ENCODE results near the gene CHMP6. TPM values are rescaled to one million over a fixed set of nuclear protein-coding genes. Genes with fewer than 3 reads are reported as not detected.

The CHMP6 gene
- polyA plus RNA-seq, 3 donors, result 24.8 to 32.9 (median 25.4) TPM

DNA sequence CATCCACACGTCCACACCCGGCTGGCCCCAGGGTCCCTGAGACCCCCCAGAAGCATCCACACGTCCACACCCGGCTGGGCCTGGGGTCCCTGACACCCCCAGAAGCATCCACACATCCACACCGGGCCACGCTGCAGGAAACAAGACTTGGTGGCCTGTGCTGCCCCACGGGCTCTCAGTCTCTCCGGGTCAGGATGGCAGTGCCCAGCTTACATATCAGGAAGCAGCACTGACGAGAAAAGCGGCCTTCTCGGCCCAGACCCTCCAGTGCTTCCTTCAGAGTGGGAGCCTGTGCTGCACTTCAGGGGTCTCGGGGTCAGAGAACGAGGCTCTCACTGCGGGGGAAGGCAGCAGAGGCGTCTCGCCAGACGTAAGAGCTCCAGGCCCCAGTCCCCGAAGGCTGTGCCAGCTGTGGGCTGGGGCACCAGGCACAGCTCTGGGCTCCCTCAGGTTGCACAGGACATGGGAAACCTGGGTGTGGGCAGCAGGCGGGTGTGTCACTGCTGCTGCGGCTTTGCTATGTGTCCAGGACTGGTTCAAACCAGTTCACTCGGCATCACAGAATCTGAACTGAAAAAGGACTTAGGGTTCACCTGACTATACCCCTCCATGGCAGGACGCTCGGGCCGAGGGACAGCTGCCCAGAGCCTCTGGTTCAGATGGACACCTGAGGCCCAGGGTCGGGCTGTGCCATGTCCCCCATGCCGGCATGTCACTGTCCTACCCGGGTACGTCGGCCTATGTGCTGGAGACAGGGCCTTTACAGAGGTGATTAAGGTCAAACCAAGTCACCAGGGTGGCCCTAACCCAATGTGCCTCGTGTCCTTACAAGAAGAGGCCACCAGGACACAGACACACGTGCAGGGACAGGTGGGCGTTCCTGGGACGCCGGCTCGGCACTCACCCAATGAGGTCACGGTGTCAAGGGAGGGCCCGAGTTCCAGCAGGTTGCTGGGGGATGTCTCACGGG, 40.2 kb upstream of the CHMP6 start:
- DNase-seq (ENCODE audit: extremely low read depth in 1 of 11, low read depth in 9 of 11, low spot score in 4 of 11), result no peak

DNA sequence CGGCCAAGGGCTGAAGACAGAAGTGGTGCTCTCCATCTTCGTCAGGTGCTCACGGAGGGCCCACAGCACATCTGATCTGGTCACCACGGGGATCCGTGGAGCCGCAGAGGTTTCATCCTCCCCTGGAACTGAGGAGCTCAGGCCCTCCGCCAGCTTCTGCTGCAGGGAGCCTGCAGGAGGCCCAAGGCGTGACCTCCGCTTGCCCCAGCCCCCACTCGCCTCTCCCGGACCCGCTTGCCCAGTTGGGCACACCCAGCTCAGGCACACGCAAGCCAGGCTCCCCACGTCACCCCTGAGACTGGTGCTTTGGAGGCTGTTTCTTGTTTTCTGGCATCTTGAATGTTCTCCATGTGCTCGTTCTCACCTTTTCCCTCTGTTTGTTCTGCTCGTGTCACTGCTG, 39.4 kb upstream of the CHMP6 start:
- no peak for DNase-seq (ENCODE audit: extremely low read depth in 1 of 11, low read depth in 9 of 11, low spot score in 4 of 11)

DNA sequence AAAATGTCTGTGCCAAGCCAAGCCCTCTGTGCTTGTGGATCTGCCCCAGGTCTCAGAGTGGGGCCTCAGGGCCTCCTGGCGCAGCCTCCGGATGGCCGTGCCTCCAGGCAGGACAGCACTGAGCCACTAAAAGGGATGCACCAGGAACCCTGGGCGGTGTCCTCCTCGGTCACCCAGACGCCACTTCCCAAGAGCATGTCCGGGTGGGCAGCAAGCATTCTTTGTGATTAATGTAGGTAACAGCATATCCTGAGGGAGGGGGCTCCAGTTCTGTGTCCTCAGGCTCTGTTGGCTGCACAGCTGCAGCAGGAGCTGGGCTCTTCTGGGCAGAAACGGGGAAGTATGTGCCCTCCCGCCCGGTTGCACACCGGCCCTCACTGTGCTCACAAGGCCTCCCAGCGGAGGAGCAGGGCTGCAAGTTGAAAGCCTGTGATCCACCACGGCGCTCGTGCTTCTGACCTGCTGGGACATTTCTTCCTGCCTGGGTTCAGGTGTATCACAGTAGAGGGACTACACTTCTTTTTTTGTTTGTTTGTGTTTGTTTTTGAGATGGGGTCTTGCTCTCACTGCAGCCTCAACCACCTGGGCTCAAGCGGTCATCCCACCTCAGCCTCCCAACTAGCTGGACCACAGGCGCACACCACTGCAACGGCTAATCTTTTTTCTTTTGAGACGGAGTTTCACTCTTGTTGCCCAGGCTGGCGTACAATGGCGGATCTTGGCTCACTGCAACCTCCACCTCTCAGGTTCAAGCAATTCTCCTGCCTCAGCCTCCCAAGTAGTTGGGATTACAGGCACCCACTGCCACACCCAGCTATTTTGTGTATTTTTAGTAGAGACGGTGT, 37.9 kb upstream of the CHMP6 start:
- no peak for DNase-seq (ENCODE audit: extremely low read depth in 1 of 11, low read depth in 9 of 11, low spot score in 4 of 11)

DNA sequence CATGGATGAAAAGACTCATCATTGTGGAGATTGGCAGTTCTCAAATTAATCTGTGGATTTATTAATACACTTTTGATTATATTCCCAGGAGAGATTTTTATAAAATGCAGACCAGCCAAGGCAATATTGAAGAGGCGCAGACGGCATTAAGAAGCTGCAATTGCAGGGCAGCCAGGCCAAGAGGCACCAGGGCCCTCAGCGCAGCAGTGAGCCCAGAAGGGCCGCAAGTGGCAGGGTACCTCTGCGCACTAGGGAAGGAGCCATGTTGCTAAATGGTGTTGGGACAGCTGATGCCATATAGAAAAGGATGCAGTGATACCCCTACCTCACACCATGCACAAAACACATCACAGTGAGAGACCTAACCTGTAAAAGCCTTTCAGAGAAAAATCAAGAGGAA, 36.6 kb upstream of the CHMP6 start:
- no peak for DNase-seq (ENCODE audit: extremely low read depth in 1 of 11, low read depth in 9 of 11, low spot score in 4 of 11)

DNA sequence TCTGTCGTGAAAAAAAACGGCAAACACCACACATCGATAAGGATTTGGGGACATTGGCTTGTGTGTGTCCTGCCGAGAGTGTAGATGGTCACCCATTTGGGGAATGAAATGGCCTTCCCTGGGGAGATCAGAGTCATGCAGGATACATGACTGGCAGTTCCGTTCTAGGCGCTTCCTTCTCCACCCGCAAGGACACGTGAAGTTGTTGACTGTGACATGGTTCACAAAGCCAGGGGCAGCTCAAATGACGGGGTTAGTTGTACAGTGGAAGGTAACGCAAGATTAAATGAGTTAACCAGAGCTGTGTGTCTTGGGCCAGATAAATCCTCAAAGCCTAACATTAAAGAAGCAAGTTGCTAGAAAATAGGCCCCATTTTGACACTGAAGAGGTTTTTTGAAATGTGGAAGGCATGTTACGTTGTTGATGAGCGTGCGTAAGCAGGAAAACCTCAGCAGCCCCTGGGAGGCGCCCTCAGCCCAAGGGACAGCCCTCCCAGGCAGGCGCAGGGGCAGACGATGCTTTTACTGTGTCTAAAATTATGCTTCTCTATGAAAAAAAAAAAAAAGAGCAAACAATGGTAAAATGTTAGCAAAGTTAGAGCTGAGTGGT, 35.9 kb upstream of the CHMP6 start:
- DNase-seq (ENCODE audit: extremely low read depth in 1 of 11, low read depth in 9 of 11, low spot score in 4 of 11), result no peak

DNA sequence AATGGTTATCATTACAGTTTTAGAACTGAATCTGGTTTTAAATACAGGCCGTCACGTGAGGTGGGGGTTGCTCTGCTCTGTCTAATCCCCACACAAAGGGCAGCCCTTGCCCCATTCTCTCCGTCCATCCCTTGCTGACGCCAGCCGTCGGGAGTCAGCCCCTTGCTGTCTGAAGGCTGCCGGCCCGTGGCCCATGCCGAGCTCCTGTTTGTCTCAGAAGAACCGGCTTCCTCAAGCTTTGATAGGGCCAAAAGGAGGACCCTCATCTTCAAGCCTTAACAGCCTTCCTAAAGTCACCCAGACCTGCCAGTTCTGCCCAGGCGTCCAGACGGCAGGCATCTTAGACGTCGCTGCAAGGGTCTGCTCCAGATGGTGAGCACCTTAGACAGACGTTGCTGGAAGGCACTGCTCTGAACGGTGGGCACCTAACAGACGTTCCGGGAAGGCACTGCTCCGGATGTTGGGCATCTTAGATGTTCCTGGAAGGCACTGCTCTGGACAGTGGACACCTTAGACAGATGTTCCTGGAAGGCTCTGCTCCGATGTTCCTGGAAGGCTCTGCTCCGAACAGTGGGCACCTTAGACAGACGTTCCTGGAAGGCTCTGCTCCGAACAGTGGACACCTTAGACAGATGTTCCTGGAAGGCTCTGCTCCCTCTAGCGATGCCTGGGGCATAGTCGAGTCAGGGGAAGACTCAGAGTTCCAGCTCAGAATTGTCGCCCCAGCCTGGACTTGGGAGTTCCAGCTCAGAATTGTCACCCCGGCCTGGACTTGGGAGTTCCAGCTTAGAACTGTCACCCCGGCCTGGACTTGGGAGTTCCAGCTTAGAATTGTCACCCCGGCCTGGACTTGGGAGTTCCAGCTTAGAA, 35.1 kb upstream of the CHMP6 start:
- no peak for DNase-seq (ENCODE audit: extremely low read depth in 1 of 11, low read depth in 9 of 11, low spot score in 4 of 11)

DNA sequence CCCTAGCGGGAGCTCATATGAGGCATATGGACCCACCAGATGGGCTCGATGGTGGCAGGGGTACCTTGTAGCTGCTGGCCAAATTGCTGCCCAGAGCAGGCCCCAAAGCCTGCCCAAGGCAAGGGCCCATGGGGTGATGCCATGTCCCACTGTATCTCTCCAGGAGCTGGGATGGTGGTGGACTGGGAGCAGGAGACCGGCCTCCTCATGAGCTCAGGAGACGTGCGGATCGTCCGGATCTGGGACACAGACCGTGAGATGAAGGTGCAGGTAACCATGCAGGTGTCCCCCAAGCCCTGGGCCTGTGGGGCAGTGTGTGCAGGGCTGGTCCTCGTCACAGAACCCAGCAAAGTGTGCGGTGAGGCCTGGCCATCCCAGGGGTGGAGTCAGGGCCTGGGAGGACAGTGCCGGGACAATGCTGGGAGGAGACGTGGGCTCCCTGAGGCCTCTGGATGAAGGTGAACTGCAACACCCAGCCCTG, 34.1 kb upstream of the CHMP6 start:
- DNase-seq (ENCODE audit: extremely low read depth in 1 of 11, low read depth in 9 of 11, low spot score in 4 of 11), result no peak

DNA sequence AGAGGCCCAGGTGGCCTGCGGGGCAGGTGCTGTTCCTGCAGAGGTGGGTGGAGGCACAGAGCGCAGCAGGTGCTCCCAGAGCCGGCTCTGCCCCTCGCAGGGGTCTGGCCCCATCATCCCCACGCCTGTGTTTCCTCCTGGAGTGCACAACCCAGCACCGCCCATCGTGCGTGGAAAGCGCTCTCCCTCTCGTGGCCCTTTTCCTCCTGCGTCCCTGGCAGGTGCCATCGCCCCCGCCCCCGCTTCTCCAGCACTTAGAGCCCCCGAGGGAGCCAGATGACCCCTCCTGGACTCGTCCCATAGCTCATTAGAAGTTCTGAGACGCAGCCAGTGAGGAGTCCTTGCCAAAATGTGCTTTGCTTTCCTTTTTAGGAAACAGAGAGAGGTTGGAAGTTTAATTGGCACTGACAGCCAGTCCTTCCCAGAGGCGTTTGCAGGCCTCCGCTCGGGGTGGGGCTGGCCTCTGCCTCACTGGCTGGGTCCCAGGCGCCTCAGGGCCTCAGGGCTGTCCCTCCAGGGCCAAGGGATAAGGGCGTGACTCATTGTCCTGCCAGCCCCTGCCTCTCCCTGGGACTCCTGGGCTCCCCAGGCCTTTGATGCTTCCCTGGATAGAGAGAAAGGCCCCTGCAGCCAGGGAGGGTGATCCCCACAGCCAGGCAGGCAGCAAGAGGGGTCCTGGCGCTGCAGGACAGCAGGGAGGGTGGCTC, 32.2 kb upstream of the CHMP6 start:
- peak in 3 of 11 donors; percentile 41 to 54 (median 54) for DNase-seq (ENCODE audit: extremely low read depth in 1 of 11, low read depth in 9 of 11, low spot score in 4 of 11)

DNA sequence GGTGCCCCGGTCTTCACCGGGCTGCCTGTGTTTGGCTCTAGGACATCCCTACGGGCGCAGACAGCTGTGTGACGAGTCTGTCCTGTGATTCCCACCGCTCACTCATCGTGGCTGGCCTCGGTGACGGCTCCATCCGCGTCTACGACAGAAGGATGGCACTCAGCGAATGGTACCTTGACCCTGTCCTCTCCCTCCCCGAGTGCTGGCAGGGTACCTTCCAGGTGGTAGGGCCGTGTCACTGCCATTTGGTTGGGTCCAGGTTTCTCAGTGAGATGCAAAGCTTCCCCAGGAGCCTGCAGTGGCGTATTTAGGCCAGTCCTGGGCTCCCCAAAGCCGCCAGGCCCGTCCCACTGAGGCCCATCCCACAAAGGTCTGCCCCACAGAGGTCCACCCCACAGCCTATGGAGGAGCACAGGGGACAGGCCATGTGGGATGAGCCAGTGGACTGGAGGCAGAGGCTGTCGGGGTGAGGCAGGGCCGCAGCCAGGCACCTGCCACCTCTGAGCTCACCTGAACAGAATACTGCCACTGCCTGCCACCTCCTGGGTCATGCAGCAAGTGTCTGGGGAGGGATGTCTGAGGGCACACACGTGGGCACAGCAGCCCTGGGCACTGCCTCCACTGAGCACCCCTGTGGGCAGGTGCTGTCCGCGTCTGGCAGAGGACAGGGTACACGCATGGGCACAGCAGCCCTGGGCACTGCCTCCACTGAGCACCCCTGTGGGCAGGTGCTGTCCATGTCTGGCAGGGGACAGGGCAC, 31.4 kb upstream of the CHMP6 start:
- DNase-seq (ENCODE audit: extremely low read depth in 1 of 11, low read depth in 9 of 11, low spot score in 4 of 11), result no peak

DNA sequence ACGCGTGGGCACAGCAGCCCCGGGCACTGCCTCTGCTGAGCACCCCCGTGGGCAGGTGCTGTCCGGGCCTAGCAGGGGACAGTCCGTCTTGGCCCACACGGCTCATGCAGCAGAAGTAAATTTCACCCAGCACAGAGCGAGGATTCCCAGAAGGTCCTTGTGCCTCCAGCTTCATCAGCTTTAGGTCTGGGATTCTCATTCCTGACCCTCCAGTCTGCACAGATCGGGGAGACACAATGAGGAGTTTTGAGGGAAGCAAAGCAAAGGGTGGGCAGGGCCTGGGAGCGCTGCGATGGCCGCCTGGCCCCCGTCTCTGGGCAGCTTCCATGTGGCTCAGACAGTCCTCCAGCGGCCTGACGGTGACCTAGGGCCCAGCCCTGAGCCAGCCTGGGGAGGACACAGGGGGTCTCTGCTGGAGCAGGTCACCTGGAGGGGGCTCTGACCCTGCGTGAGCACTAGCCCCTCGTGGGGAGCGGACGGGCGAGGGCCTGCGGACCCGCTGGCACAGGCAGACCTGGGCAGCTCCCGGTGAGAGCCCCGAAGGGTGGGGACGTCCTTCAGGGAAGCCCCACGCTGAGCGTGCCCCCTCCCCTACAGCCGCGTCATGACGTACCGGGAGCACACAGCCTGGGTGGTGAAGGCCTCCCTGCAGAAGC, 30.7 kb upstream of the CHMP6 start:
- no peak for DNase-seq (ENCODE audit: extremely low read depth in 1 of 11, low read depth in 9 of 11, low spot score in 4 of 11)

DNA sequence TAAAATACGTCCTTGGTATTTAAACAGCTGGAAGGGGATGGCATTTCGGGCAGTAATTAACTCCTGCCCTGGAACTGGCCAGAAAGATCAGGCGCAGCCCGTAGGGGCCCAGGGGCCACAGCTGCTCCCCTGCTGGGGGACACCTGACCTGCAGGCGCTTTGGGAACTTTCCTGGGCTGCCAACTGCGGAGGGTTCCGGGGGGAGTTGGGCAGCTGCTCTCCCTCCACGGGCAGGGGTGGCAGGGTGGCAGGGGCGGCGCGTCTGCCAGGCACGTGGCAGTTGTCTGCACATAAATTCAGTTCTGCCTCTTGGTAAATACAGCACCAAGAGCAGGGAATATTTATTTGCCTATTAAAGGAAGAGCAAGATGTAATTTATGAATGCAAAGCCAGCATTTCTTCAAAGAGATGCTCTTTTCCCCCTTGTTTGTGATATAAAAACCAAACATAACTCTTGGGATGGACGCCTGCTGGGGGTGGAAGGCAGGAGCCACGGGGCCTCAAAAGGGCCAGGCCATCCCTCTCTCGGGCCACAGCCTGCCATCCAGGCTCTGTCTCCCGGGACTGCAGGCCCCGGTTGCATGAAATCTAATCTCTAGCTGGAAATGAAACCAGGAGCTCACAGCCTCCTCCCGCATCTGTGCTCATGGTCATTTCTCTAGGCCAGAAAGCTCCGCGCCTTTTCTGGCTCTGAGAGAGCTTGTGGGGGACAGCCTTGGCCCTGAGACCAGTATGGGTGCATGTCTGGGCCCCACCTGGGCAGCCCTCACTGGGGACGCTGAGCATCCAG, 29.9 kb upstream of the CHMP6 start:
- DNase-seq (ENCODE audit: extremely low read depth in 1 of 11, low read depth in 9 of 11, low spot score in 4 of 11), result no peak

DNA sequence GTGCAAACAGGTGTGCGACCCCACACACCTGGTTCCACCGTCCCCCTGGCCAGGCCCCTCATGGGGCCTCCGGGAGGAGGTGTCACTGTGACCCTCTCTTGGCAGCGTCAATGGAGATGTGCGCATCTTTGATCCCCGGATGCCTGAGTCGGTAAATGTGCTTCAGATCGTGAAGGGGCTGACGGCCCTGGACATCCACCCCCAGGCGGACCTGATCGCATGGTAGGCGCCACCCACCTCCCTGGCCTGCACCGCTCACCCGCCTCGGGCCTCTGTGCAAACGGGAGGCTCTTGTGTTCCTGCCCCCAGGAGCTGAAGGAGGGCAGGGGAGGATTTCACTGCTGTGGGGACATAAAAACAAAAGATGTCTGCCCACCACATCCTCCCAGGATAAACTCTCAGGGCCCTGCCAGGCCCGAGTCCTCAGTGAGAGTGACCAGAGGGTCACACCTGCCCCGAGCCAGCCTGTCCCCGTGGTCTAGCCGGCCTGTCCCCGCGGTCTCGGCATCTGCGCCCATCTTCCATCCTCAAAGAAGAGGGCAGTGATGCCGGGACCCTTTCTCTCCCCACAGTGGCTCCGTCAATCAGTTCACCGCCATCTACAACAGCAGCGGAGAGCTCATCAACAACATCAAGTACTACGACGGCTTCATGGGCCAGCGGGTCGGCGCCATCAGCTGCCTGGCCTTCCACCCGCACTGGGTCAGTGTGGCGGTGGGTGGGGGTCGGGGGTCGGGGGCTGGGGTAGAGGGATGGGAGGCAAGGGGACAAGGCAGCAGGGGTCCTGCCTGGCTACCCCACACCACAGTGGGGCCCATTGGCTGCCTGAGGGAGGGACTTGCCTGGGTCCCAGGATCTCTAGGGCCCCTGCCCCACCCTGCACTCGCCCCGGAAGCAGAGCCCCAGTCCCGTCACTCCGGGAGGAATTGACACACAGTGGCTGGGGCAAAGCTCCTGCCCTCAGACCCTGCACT, 29.0 kb upstream of the CHMP6 start:
- DNase-seq (ENCODE audit: extremely low read depth in 1 of 11, low read depth in 9 of 11, low spot score in 4 of 11), result no peak

DNA sequence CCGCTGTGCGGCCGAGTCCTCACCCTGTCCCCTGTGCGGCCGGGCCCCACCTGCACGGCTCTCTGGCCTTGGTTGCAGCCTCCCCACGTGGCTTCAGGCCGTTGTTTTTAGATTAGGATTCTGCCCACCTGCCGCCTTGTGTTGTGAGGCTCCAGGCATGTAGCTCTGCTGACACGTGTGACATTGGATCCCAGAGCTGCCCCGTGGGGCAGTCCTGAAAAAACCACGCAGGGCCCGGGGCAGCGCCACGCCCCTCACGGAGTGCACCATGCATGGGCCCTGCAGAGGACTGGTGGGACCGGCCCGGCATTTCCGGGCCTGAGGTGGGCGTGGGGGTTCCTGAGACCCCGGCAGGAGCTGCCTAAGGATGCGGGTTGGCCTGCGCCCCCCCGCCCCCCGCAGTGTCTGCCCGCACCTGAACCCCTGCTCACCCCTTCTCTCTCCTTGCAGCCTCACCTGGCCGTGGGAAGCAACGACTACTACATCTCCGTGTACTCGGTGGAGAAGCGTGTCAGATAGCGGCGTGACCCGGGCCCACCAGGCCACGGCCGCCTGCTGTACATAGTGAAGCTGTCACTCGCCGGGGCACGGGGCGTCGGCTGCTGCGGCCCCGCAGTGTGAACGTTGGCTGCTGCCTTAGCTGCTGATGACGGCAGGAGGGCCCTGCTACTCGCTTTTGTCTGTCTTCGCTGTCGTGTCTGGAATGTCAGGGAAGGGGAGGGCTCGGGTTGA, 27.7 kb upstream of the CHMP6 start:
- DNase-seq (ENCODE audit: extremely low read depth in 1 of 11, low read depth in 9 of 11, low spot score in 4 of 11), result no peak

DNA sequence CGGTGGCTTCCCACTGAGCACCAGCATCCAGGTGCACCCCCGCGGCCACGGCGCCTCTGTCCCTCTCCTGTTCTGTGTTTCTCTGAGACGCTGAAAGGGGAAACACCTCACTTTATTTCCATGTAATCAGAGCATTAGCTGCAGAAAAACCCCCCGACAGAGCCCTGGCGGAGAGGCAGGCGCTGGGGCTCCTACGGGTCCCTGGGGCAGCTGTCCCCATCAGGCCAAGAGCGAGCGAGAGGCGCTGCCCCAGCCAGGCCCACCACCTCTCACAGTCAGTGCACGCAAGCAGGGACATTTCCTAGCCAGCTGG, 27.1 kb upstream of the CHMP6 start:
- DNase-seq (ENCODE audit: extremely low read depth in 1 of 11, low read depth in 9 of 11, low spot score in 4 of 11), result no peak
